HepG2 (cell line): ENCODE results near the gene AMIGO3. TPM values are rescaled to one million over a fixed set of nuclear protein-coding genes. Genes with fewer than 3 reads are reported as not detected.
A peak's percentile ranks its signal among the peaks of the same experiment; 100 is the strongest.

ENCODE experiments used
- ASH2L ChIP-seq: fragments of 300-600, 200-600 bp; sonication (generic); IDR thresholded peaks from 2 replicates; pipeline ENCODE4 v1.7.0; 2017; ENCODE audit warnings: low read depth, mild to moderate bottlenecking, moderate library complexity, mixed read lengths, low read length; ENCODE audit not compliant: insufficient read length
- CC2D1A ChIP-seq: sonication (generic); formaldehyde crosslinking; IDR thresholded peaks from 2 replicates; pipeline ENCODE4 v1.8.1; 2023; ENCODE audit warnings: mild to moderate bottlenecking, missing genetic modification reagents
- FOXC1 ChIP-seq: sonication (generic); formaldehyde crosslinking; IDR thresholded peaks from 2 replicates; pipeline ENCODE4 v1.8.0; 2022; ENCODE audit warnings: mild to moderate bottlenecking, missing genetic modification reagents, borderline replicate concordance
- GABPA ChIP-seq, 2 experiments: IDR thresholded peaks; 2 replicates each; pipeline ENCODE4 v1.6.1; 2011 to 2016; ENCODE audit warnings: low read depth in 2 of 2, low read length in 1 of 2, missing biosample characterization in 1 of 2, missing genetic modification characterization in 1 of 2
- GMEB2 ChIP-seq: IDR thresholded peaks from 2 replicates; pipeline ENCODE4 v1.6.1; 2016; ENCODE audit warnings: missing biosample characterization, missing genetic modification reagents, low read depth
- IKZF4 ChIP-seq: sonication (generic); formaldehyde crosslinking; IDR thresholded peaks from 2 replicates; pipeline ENCODE4 v1.5.1; 2020; ENCODE audit warnings: borderline replicate concordance, mild to moderate bottlenecking, low read depth, missing genetic modification reagents; ENCODE audit errors: not compliant biosample characterization
- ISX ChIP-seq: sonication (generic); formaldehyde crosslinking; conservative IDR thresholded peaks from 2 replicates; pipeline ENCODE4 v1.5.0; 2020; ENCODE audit warnings: missing genetic modification reagents
- KLF13 ChIP-seq: sonication (generic); formaldehyde crosslinking; IDR thresholded peaks from 2 replicates; pipeline ENCODE4 v1.4.0; 2020; ENCODE audit warnings: mild to moderate bottlenecking, missing genetic modification reagents
- MED13 ChIP-seq: sonication (generic); formaldehyde crosslinking; IDR thresholded peaks from 2 replicates; pipeline ENCODE4 v1.5.0; 2020; ENCODE audit warnings: missing genetic modification reagents
- MXI1 ChIP-seq: IDR thresholded peaks from 3 replicates; pipeline ENCODE4 v1.6.1; 2012; ENCODE audit warnings: low read depth, low read length, inconsistent platforms, borderline replicate concordance
- REXO4 ChIP-seq: sonication (generic); formaldehyde crosslinking; IDR thresholded peaks from 2 replicates; pipeline ENCODE4 v1.8.0; 2022; ENCODE audit warnings: missing genetic modification reagents, mild to moderate bottlenecking, borderline replicate concordance
- SNAPC2 ChIP-seq: sonication (generic); formaldehyde crosslinking; IDR thresholded peaks from 2 replicates; pipeline ENCODE4 v1.8.1; 2022; ENCODE audit warnings: mild to moderate bottlenecking, missing genetic modification reagents
- TFDP1 ChIP-seq: IDR thresholded peaks from 2 replicates; pipeline ENCODE4 v1.6.1; 2016; ENCODE audit warnings: missing compliant biosample characterization, missing genetic modification reagents, borderline replicate concordance
- TIGD3 ChIP-seq: sonication (generic); formaldehyde crosslinking; IDR thresholded peaks from 2 replicates; pipeline ENCODE4 v1.5.1; 2020; ENCODE audit warnings: mild to moderate bottlenecking, missing genetic modification reagents, borderline replicate concordance
- ZBTB4 ChIP-seq: sonication (generic); formaldehyde crosslinking; IDR thresholded peaks from 2 replicates; pipeline ENCODE4 v1.4.0; 2020; ENCODE audit warnings: missing genetic modification reagents, mild to moderate bottlenecking, borderline replicate concordance
- ZNF205 ChIP-seq: IDR thresholded peaks from 2 replicates; pipeline ENCODE4 v1.6.1; 2018; ENCODE audit warnings: missing biosample characterization, missing genetic modification reagents
- ZNF574 ChIP-seq: sonication (generic); formaldehyde crosslinking; IDR thresholded peaks from 2 replicates; pipeline ENCODE4 v1.4.0; 2020; ENCODE audit warnings: missing genetic modification reagents
- polyA plus RNA-seq, 8 experiments: library from polyadenylated mRNA; depleted of rRNA in 3 of 8; stranded (reverse) in 7 of 8; unstranded in 1 of 8; fragments of >200 nt; fragmentation: Illumina TruSeq in 4 of 8; extraction: Trizol in 4 of 8; gene quantifications; 2 replicates each; pipeline versions ENCODE4 v1.2.1 to v1.2.3, GENCODE V29; 2011 to 2016; ENCODE audit warnings: low read depth in 4 of 8, missing spikeins in 1 of 8, mixed read lengths in 1 of 8; ENCODE audit not compliant: insufficient read depth in 1 of 8
- total RNA-seq, 5 experiments: library from RNA; depleted of rRNA; stranded (reverse); fragments of >200 nt; fragmentation: Illumina TruSeq; extraction: Trizol; gene quantifications; 2 replicates each; pipeline ENCODE4 v1.2.3, GENCODE V29; 2016; ENCODE audit warnings: low read depth in 1 of 5

The AMIGO3 gene
- total and polyA plus RNA-seq, 2 of the 13 experiments (the other 11 are each of a cell fraction or from before 2014, with no cell fraction given), result 0.35 TPM; not detected in 1

GRCh38 chr3:49673715-49674496 lies 45.6 kb downstream of the AMIGO3 start, which contains the start of gene APEH (continued):
- TF ChIP-seq IKZF4 (CRISPR knock-in tag), result no peak
- TF ChIP-seq CC2D1A (CRISPR knock-in tag), result no peak
- peak; percentile 48 for TF ChIP-seq ASH2L
- TF ChIP-seq SNAPC2 (CRISPR knock-in tag), result no peak; the same call in 1 of the 2 replicates
- TF ChIP-seq MED13 (CRISPR knock-in tag), result peak; percentile 34; the same call in 1 of the 2 replicates
- 0 out of 2 replicates have a peak, but pooled peaks have one; percentile 17 for TF ChIP-seq TFDP1
- TF ChIP-seq FOXC1 (CRISPR knock-in tag), result peak; percentile 67
- no peak for TF ChIP-seq ZNF205
- no peak for TF ChIP-seq REXO4 (CRISPR knock-in tag)
- 0 out of 2 replicates have a peak, but pooled peaks have one; percentile 10 for TF ChIP-seq ZBTB4 (CRISPR knock-in tag)
- TF ChIP-seq GABPA (IDR thresholded peaks at IDR 0.05; ENCODE audit: low read depth, low read length), result no peak
- no peak for TF ChIP-seq GABPA (CRISPR knock-in tag; IDR thresholded peaks at IDR 0.05; ENCODE audit: low read depth)
- TF ChIP-seq GMEB2 (CRISPR knock-in tag), result peak; percentile 79
- no peak for TF ChIP-seq ISX (CRISPR knock-in tag)
- no peak for TF ChIP-seq TIGD3
- no peak for TF ChIP-seq KLF13 (CRISPR knock-in tag)
- peak; percentile 70 for TF ChIP-seq ZNF574
- peak; percentile 84; the same call in 1 of the 3 replicates for TF ChIP-seq MXI1
